KOPT-K1 (cell line): Measurements from ENCODE around the gene HEMGN.
"Not testable (repeated sequence)": the region's sequence is repeated elsewhere in the genome, so short reads cannot be mapped to it uniquely, and the experiment has no call there.

Source experiments
- H3K27ac ChIP-seq: fragments of 200-600 bp; sonication (generic); 2 replicates; pipeline ENCODE4 v1.5.1; 2016; ENCODE audit warnings: antibody characterized with exemption, mild to moderate bottlenecking, low read depth, low read length; ENCODE audit not compliant: poor library complexity, severe bottlenecking
- H3K36me3 ChIP-seq: fragments of 200-600 bp; sonication (generic); 2 replicates; pipeline ENCODE4 v1.5.1; 2017; ENCODE audit warnings: antibody characterized with exemption, mild to moderate bottlenecking, low read length, moderate library complexity; ENCODE audit not compliant: insufficient read depth
- H3K9me3 ChIP-seq: fragments of 200-600 bp; sonication (generic); 2 replicates; pipeline ENCODE4 v1.5.1; 2017; ENCODE audit warnings: antibody characterized with exemption, low read length, mild to moderate bottlenecking; ENCODE audit not compliant: insufficient read depth, poor library complexity, severe bottlenecking

HEMGN gene

DNA sequence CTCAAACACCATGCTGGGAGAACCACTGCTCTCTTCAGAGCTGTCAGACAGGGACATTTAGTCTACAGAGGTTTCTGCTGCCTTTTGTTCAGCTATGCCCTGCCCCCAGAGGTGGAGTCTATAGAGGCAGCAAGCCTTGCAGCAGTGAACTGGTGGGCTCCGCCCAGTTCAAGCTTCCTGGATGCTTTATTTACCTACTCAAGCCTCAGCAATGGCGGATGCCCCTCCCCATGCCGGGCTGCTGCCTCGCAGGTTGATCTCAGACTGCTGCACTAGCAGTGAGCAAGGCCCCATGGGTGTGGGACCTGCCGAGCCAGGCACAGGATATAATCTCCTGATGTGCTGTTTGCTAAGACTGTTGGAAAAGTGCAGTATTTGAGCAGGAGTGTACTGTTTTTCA, 12.9 kb upstream of the HEMGN start:
- H3K36me3 ChIP-seq, H3K9me3 ChIP-seq: not testable (repeated sequence)
- H3K27ac ChIP-seq: peak overlapping the region; percentile 49

DNA sequence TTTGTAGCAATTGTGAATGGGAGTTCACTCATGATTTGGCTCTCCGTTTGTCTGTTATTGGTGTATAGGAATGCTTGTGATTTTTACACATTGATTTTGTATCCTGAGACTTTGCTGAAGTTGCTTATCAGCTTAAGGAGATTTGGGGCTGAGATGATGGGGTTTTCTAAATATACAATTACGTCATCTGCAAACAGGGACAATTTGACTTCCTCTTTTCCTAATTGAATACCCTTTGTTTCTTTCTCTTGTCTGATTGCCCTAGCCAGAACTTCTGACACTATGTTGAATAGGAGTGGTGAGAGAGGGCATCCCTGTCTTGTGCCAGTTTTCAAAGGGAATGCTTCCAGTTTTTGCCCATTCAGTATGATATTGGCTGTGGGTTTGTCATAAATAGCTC, 9.1 kb upstream of the HEMGN start:
- not testable (repeated sequence) for H3K36me3 ChIP-seq, H3K9me3 ChIP-seq, H3K27ac ChIP-seq

DNA sequence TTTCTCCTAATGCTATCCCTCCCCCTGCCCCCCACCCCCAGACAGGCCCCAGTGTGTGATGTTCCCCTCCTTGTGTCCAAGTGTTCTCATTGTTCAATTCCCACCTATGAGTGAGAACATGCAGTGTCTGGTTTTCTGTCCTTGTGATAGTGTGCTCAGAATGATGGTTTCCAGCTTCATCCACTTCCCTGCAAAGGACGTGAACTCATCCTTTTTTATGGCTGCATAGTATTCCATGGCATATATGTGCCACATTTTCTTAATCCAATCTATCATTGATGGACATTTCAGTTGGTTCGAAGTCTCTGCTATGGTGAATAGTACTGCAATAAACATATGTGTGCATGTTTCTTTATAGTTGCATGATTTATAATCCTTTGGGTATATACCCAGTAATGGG, 7.5 kb upstream of the HEMGN start:
- not testable (repeated sequence) for H3K27ac ChIP-seq, H3K36me3 ChIP-seq, H3K9me3 ChIP-seq

DNA sequence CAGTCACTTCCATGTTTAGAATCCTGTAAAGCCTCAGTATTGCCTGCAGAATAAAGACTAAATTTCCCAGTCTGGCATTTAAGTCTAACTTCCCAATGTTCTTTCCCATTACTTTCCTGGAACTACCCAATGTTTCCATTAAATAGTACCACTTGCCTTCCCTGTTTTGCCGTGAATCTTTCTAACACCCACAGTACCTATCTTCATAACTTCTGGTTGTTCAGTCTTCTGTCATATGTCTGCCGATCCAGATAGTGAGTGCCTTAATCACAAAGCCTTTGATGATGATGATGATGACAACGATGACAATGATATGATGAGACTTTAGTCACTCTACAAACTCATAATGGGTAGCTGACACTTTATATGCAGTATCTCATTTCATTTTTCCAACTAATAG, 6.6 kb upstream of the HEMGN start:
- no peak overlapping the region for H3K27ac ChIP-seq
- H3K9me3 ChIP-seq: no peaks in the 10 kb centered on the region
- H3K36me3 ChIP-seq: no peaks in the 10 kb centered on the region

DNA sequence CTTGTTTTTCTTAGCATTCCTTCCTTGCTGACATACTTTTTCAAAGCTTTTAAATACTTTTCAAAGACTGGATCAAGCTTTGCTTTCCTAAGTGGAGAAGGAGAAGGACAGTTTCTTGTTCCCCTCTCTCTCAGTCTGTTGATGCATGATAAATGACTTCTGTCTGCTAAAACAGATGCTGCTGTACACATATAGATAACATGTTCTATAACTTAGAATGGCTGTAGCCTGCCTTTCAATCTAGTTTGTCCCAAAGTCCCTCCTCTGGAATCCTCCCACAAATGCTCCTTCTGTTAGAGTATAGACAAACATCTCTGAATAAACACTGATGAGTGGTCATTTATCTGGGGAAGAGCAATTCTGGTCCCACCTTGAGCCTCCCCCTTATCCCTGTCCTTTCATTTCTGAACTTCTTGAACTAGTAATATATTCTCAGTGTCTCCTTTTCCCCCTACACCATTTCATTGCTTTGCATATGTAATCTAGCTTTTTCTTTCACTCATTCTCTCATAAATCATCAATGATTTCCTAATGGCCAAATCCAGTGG, 5.4 kb upstream of the HEMGN start:
- no peaks in the 10 kb centered on the region for H3K36me3 ChIP-seq
- no peak overlapping the region for H3K27ac ChIP-seq
- H3K9me3 ChIP-seq: no peaks in the 10 kb centered on the region

DNA sequence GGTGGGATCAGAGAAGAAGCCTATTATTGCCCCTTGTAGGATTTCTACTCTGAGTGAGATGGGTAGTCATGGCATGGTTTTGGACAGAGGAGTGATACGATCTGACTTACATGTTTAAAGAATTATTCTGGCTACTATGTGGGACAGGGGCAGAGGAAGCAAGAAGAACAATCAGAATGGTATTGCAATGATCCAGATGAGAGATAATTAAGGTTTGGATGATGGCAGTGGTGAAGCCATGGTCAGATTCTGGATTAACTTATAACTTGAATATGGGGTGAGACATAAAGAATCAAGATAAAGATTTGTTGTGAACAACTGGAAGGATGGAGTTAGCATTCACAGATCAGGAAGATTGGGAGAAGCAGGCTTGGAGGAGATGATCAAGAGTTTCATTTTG, 3.4 kb upstream of the HEMGN start:
- H3K27ac ChIP-seq: no peak overlapping the region

DNA sequence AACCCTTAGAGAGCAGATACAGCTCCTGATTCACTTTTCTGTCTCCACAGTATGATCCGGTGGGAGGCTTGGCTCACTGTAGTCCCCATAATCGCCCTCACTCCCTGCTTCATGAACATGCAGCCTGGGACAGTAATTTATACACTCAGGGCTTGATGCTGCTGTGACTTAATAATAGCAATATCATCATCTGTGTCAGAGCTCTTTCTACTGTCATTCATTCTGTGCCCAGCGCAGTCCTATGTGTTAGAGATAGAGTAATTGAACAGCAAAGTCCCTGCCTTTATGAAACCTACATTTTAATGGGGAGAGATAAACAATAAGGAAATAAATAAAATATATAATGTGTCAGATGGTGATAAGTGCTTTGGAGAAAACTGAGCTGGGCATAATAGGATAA, 2.8 kb upstream of the HEMGN start:
- Histone ChIP-seq H3K9me3 (no peaks in the 10 kb centered on the region), H3K27ac (no peak overlapping the region), H3K36me3 (no peaks in the 10 kb centered on the region)

More for the DNA sequence above, 3.4 kb upstream of the HEMGN start:
- no peaks in the 10 kb centered on the region for H3K36me3 ChIP-seq
- no peaks in the 10 kb centered on the region for H3K9me3 ChIP-seq

DNA sequence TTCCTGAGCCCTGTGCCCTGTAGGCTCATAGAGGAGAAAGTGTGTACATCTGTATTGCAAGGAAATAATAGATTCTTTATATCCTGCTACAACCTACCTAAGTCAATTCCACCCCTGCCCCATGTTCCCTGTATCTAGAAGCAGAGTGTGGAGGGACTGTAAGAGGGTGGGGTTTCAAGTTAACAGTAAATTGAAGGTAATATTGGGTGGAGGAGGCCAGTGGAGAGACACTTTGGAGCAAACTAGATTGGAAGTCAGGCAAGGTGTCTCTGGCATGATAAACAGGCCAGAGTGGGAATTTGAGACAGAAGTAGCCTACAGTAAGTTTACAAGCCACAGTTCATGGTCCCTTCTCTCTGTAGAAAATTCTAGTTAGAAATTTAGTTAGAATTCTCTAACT, 2.3 kb upstream of the HEMGN start:
- H3K27ac ChIP-seq: no peak overlapping the region
- no peaks in the 10 kb centered on the region for H3K9me3 ChIP-seq
- no peaks in the 10 kb centered on the region for H3K36me3 ChIP-seq

DNA sequence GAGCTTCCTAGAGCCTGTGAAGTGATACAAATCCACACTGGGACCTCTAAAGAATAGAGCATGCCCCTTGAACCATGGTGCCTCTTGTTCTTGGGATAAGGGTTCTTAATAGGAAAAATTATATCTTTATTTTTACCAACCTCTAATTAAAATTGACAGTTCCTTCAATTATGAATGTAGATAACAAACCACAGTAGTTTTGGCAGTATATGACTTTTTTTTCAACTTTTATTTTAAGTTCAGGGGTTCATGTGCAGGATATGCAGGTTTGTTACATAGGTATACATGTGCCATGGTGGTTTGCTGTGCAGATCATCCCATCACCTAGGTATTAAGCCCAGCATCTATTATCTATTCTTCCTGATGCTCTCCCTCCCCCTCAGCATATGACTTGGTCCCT, 974 bp downstream of the HEMGN start:
- H3K36me3 ChIP-seq: no peaks in the 10 kb centered on the region
- no peaks in the 10 kb centered on the region for H3K9me3 ChIP-seq
- peak overlapping the region; percentile 72 for H3K27ac ChIP-seq

DNA sequence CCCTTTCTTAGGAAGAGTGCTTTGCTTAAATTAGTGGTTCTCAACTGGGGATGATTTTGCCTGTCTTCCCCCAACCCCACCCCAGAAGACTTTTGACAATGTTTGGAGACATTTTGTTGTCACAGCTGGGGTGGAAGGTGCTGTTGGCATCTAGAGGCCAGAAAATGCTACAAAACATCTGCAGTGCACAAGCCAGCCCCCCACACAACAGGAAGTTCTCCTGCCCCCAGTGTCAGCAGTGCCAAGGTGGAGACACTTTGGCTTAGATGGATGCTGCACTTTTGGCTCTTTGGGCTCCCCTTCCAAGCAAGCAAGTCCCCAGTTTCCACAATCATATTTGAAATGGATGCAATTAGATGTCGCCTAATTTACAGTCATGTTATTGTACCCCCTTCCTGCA, 2.7 kb downstream of the HEMGN start:
- H3K36me3 ChIP-seq: no peaks in the 10 kb centered on the region
- no peaks in the 10 kb centered on the region for H3K9me3 ChIP-seq
- H3K27ac ChIP-seq: peak overlapping the region; percentile 57

DNA sequence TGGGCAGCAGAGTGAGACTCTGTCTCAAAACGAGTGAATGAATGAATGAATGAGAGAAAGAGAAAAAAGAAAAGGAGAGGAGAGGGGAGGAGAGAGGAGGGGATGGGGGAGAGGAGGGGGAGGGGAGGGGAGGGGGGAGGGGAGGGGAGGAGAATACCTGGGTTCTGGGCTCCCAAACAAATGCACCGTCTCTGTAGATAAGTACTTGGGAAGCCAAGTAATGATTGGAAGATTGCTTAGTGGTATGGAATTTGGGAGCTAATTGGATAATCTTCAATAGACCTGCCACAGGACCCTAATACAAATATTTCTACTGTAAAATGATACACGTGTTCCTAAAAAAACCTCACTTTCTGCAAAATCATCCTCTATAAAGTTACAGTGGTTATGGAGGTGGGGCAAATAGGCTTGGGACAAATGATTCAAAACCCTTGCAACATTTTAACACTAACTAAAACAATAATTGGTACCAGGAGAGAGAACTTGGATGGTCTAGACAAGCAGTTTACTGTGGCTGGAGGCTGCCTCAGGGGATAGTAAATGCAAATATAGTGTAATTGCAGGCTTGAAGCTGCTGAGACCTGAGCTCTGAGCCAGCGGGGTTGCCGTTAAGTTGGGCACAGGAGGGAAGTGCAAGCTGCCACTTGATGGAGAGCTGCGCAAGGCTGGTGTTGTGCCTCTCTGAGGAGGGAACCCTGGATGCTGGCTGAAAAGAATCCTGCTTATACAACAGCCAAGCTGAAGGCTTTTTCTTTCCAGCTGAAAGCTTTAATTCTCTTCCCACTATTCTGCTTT, 3.5 kb downstream of the HEMGN start:
- peak overlapping the region; percentile 57 for H3K27ac ChIP-seq
- H3K9me3 ChIP-seq: no peaks in the 10 kb centered on the region
- no peaks in the 10 kb centered on the region for H3K36me3 ChIP-seq

DNA sequence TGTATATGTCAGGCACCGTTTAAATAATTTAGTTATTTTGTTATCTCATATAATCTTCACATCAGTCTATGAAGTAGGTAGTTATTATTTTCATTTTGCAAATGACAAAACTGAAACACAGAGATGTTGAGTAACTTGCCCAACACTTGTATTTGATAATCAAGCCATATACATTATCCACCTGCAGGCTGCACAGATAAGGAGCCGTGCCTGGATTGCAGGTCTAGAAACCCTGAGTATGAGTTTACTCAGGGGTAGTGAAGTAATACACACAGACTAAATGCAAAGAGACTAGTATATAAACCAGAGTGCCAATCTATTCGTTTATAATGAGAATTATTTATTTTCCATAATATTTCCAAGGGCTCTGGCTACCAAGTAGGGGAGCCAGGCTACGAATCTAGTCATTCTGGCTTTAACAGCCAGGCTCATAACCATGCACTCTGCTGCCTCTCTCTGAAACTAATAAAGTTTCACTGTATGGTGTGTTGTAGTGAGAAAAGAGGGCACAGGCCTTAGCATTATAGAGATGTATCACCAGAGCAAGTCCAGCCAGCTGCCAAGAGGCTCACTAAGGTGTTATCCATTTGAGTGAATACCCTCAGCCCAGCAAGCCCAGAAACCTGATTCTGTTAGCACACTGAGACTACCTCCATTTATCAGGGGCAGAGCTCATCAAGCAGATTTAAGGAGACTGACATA, 4.5 kb downstream of the HEMGN start:
- H3K9me3 ChIP-seq: no peaks in the 10 kb centered on the region
- H3K36me3 ChIP-seq: no peaks in the 10 kb centered on the region
- H3K27ac ChIP-seq: no peak overlapping the region

DNA sequence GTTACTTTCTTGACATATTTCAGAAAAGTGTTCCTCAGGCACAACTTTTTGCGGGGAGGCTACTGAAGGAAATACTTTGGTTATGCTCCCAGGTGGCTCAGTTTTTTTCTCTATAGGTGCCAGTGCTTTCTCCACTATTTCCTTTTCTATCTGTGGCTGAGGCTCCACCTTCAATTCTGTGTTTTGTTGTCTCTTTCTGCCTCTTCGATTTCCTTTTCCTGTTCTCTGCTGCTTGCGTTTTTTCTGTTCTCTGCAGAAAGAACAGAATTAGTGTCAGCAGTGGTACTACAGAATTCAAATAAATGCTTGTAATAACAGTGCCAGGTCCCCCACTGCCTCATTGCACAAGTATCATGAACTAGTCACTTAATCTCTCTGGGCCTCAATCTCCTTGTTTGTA, 7.0 kb downstream of the HEMGN start:
- peak overlapping the region; percentile 67 for H3K27ac ChIP-seq
- no peaks in the 10 kb centered on the region for H3K36me3 ChIP-seq
- H3K9me3 ChIP-seq: no peaks in the 10 kb centered on the region

DNA sequence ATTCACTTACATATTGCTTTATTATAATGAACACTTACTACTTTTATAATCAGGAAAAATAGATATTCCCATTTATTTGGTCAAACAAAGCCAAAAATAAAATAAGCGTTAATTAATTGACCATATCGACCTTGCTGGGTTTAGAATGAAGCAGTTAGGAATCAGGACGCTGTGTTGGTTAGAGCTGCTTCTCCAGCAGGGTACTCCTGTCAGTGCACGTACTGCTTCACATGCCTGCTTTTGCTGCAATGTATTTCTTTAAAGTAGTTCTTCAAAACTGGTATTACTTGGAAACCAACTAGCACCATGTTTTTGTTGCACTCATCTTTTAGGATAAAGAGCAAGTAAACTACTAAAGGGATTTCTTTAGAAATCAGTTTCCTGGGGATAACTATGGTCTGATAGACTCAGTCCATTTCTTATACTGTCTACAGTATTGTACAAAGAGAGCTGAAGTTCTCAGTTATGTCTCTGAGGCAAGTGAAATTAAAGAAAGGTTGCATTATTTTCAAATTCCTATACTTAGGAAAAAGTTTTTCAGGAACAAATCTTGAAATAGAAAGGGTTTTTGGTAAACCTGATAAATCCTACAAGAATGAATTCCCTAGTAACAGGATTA, 8.9 kb downstream of the HEMGN start:
- H3K27ac ChIP-seq: no peak overlapping the region
- H3K36me3 ChIP-seq: no peaks in the 10 kb centered on the region
- H3K9me3 ChIP-seq: no peaks in the 10 kb centered on the region

DNA sequence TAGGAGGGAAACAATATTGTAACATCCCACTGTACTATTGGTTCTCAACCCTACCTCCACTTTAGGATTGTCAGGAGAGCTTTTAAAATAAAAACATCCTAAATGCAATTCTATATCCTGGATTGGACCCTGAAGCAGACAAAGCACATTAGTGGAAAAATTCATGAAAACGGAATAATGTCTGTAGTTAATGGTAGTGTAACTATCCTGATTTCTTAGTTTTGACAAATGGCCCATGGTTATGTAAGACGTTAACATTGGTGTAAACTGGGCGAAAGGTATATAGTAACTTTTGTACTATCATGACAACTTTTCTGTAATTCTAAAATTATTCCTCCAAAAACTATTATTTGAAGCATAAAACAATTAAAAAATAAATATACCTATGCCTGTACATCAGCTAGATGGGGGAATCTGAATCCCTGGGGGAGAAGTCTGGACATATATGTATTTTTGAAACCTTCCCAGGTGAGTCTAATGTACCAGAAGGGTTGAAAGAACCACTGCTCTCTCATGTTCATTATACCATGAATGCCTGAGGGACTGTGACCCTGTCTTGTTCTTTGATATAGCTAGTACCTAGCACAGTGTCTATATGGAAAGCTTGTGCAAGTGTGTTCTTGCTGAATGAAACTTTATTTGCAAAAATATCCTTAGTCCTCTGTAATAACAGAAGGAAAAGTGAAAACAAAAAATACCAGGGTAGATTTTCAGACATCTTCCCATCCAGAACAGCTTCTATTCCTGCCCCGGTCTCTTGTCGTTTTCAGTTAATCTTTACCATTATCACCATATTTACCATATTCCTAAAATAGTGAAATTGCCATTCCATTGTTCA, 12.3 kb downstream of the HEMGN start:
- Histone ChIP-seq H3K9me3 (no peaks in the 10 kb centered on the region), H3K36me3 (no peaks in the 10 kb centered on the region), H3K27ac (no peak overlapping the region)
